HepG2 (cell line): ENCODE measurements around the gene ACOXL. TPM values are rescaled to one million over a fixed set of nuclear protein-coding genes. Genes with fewer than 3 reads are reported as not detected.

Experiments
- ATAC-seq: fragments of 200-7000 bp; cut with Tn5 transposase; 3 replicates; pipeline ENCODE4 v1.9.1; 2020; ENCODE audit warnings: mild to moderate bottlenecking, moderate library complexity
- BruUV-seq: library from RNA; stranded (reverse); fragments of 400-500 nt; replicated peaks from 2 replicates; lab custom pipeline; 2021; lab: Mats Ljungman, UMichigan
- CTCF ChIA-PET: fragments of 300-600 bp; formaldehyde crosslinking; extraction: SDS; loops from one replicate; lab custom pipeline; 2021; ENCODE audit warnings: low total read pairs, inconsistent platforms, low intra/inter-chr PET ratio; lab: Yijun Ruan, JAX
- POLR2A ChIA-PET: fragments of 350-600 bp; sonication (Branson Sonifier 250); formaldehyde crosslinking; loops from one replicate; lab custom pipeline; 2020; ENCODE audit warnings: antibody characterized with exemption, inconsistent platforms; lab: Yijun Ruan, JAX
- DNase-seq: peaks from one replicate; pipeline ENCODE4 v3.0.0-alpha.2; 2015; ENCODE audit warnings: low spot score
- FAIRE-seq: peaks from 3 replicates; lab custom pipeline; 2011; peaks lifted over from hg19 to GRCh38; lab: Jason Lieb, UNC
- H2AFZ ChIP-seq: one replicate; pipeline ENCODE4 v1.6.1; 2011; ENCODE audit warnings: low read length, inconsistent platforms
- H3K27ac ChIP-seq: fragments of 300-600 bp; 3 replicates; pipeline ENCODE4 v1.8.0; 2011; ENCODE audit warnings: mixed run types, mild to moderate bottlenecking, mixed read lengths, low read length, inconsistent platforms; ENCODE audit not compliant: insufficient read depth; ENCODE audit errors: extremely low read length
- H3K27me3 ChIP-seq, 2 experiments: fragments of 200-600 bp in 1 of 2; 2 replicates in 1 of 2; 3 replicates in 1 of 2; pipeline versions ENCODE4 v1.6.0 to v1.8.0; 2011; ENCODE audit warnings: low read length in 2 of 2, mild to moderate bottlenecking in 2 of 2, moderate library complexity in 2 of 2, inconsistent platforms in 1 of 2; ENCODE audit not compliant: insufficient read depth in 2 of 2, control insufficient read depth in 1 of 2
- H3K36me3 ChIP-seq, 2 experiments: fragments of 200-600 bp in 1 of 2; replicated peaks in 1 of 2; 2 replicates in 1 of 2; 3 replicates in 1 of 2; pipeline versions ENCODE4 v1.5.1 to v1.8.0; 2011; ENCODE audit warnings: low read length in 2 of 2, inconsistent platforms in 1 of 2; ENCODE audit not compliant: insufficient read depth in 2 of 2, control insufficient read depth in 1 of 2
- H3K4me1 ChIP-seq: 2 replicates; pipeline ENCODE4 v1.5.1; 2012; ENCODE audit warnings: low read length, inconsistent platforms; ENCODE audit not compliant: insufficient read depth
- H3K4me2 ChIP-seq: 2 replicates; pipeline ENCODE4 v1.6.0; 2011; ENCODE audit warnings: low read depth, low read length, inconsistent platforms
- H3K4me3 ChIP-seq, 3 experiments: fragments of 200-600 bp in 1 of 3; sonication (generic), shearing (Covaris generic) in 1 of 3; replicated peaks in 1 of 3; 2 replicates each; pipeline ENCODE4 v1.5.1; 2011 to 2016; ENCODE audit warnings: low read length in 3 of 3, inconsistent platforms in 2 of 3, low read depth in 2 of 3, mild to moderate bottlenecking in 2 of 3, control low read depth in 1 of 3, mixed read lengths in 1 of 3; ENCODE audit not compliant: insufficient read depth in 1 of 3
- H3K79me2 ChIP-seq: one replicate; pipeline ENCODE4 v1.6.1; 2011; ENCODE audit warnings: low read length, inconsistent platforms; ENCODE audit not compliant: insufficient read depth
- H3K9ac ChIP-seq: 2 replicates; pipeline ENCODE4 v1.6.0; 2011; ENCODE audit warnings: mild to moderate bottlenecking, low read depth, low read length, inconsistent platforms; ENCODE audit not compliant: insufficient read depth
- H3K9me3 ChIP-seq: 2 replicates; pipeline ENCODE4 v1.5.1; 2012; ENCODE audit warnings: mild to moderate bottlenecking, low read length
- H4K20me1 ChIP-seq: 2 replicates; pipeline ENCODE4 v1.6.0; 2011; ENCODE audit warnings: inconsistent platforms, mild to moderate bottlenecking, low read length, moderate library complexity; ENCODE audit not compliant: insufficient read depth
- ATF6 ChIP-seq: sonication (generic); formaldehyde crosslinking; conservative IDR thresholded peaks from 2 replicates; pipeline ENCODE4 v1.4.0; 2020; ENCODE audit warnings: missing genetic modification reagents
- FOSL1 ChIP-seq: sonication (generic); formaldehyde crosslinking; IDR thresholded peaks from 2 replicates; pipeline ENCODE4 v1.9.0; 2021; ENCODE audit warnings: missing genetic modification reagents, borderline replicate concordance
- FOXA1 ChIP-seq, 2 experiments: fragments of 450-650 bp in 1 of 2; sonication (generic) in 1 of 2; formaldehyde crosslinking in 1 of 2; IDR thresholded peaks; 2 replicates each; pipeline versions ENCODE4 v1.4.0 to v1.6.1; 2016 to 2020; ENCODE audit warnings: missing genetic modification reagents in 1 of 2
- FOXM1 ChIP-seq: sonication (generic); formaldehyde crosslinking; IDR thresholded peaks from 2 replicates; pipeline ENCODE4 v1.5.0; 2020; ENCODE audit warnings: missing genetic modification reagents
- HNF1B ChIP-seq: sonication (generic); formaldehyde crosslinking; IDR thresholded peaks from 2 replicates; pipeline ENCODE4 v1.5.1; 2020; ENCODE audit warnings: mild to moderate bottlenecking, moderate library complexity, missing genetic modification reagents
- HNRNPL ChIP-seq: fragments of 200-400 bp; formaldehyde crosslinking; IDR thresholded peaks from 2 replicates; pipeline ENCODE4 v1.6.1; 2017; ENCODE audit warnings: mild to moderate bottlenecking, low read depth, low read length
- MAFK ChIP-seq, 2 experiments: IDR thresholded peaks in 1 of 2; conservative IDR thresholded peaks in 1 of 2; 2 replicates each; pipeline ENCODE4 v1.6.1; 2011; ENCODE audit warnings: improper control_type of control experiment in 2 of 2, low read length in 2 of 2
- MED8 ChIP-seq: sonication (generic); formaldehyde crosslinking; IDR thresholded peaks from 2 replicates; pipeline ENCODE4 v1.8.1; 2023; ENCODE audit warnings: mild to moderate bottlenecking, missing genetic modification reagents; ENCODE audit not compliant: insufficient replicate concordance
- RBAK ChIP-seq: sonication (generic); formaldehyde crosslinking; IDR thresholded peaks from 2 replicates; pipeline ENCODE4 v1.5.1; 2020; ENCODE audit warnings: mild to moderate bottlenecking, missing genetic modification reagents
- RCOR2 ChIP-seq: IDR thresholded peaks from 2 replicates; pipeline ENCODE4 v1.6.1; 2016; ENCODE audit warnings: missing biosample characterization, missing genetic modification reagents
- RXRB ChIP-seq: IDR thresholded peaks from 2 replicates; pipeline ENCODE4 v1.6.1; 2016; ENCODE audit warnings: borderline replicate concordance, missing genetic modification reagents, missing compliant biosample characterization
- SALL1 ChIP-seq: sonication (generic); formaldehyde crosslinking; IDR thresholded peaks from 2 replicates; pipeline ENCODE4 v1.8.0; 2022; ENCODE audit warnings: mild to moderate bottlenecking, missing genetic modification reagents
- SKIL ChIP-seq: sonication (generic); formaldehyde crosslinking; IDR thresholded peaks from 2 replicates; pipeline ENCODE4 v1.8.0; 2022; ENCODE audit warnings: missing genetic modification reagents, mild to moderate bottlenecking, moderate library complexity, borderline replicate concordance
- SNAPC5 ChIP-seq: sonication (generic); formaldehyde crosslinking; IDR thresholded peaks from 2 replicates; pipeline ENCODE4 v1.8.1; 2023; ENCODE audit warnings: mild to moderate bottlenecking, missing genetic modification reagents, borderline replicate concordance
- TBP ChIP-seq: sonication (generic); formaldehyde crosslinking; IDR thresholded peaks from 2 replicates; pipeline ENCODE4 v1.5.0; 2020; ENCODE audit warnings: missing genetic modification reagents
- ZNF143 ChIP-seq: sonication (generic); formaldehyde crosslinking; IDR thresholded peaks from 2 replicates; pipeline ENCODE4 v1.4.0; 2020; ENCODE audit warnings: missing genetic modification reagents
- ZNF205 ChIP-seq: IDR thresholded peaks from 2 replicates; pipeline ENCODE4 v1.6.1; 2018; ENCODE audit warnings: missing biosample characterization, missing genetic modification reagents
- ZNF460 ChIP-seq: sonication (generic); formaldehyde crosslinking; IDR thresholded peaks from 2 replicates; pipeline ENCODE4 v1.5.1; 2020; ENCODE audit warnings: missing genetic modification reagents, mild to moderate bottlenecking, borderline replicate concordance
- ZNF530 ChIP-seq: sonication (generic); formaldehyde crosslinking; IDR thresholded peaks from 2 replicates; pipeline ENCODE4 v1.5.0; 2020; ENCODE audit warnings: low read depth, mild to moderate bottlenecking, missing genetic modification reagents
- WGBS: methylation state at CpG from one replicate; pipeline ENCODE4 v1.1.6; 2017; ENCODE audit warnings: low lambda C conversion rate; 5-methylcytosine and 5-hydroxymethylcytosine counted together
- in situ Hi-C: cut with HindIII; loops from 2 replicates; pipeline ENCODE4 v1.10.0; 2017; ENCODE audit warnings: low pct_unique_long_range_greater_than_20kb; ENCODE audit not compliant: extremely low pct_ligation_motif_present
- intact Hi-C: fragments of 100-400 bp; cut with micrococcal nuclease; formaldehyde crosslinking; loops from one replicate; pipeline ENCODE4 v1.10.0; 2022; ENCODE audit not compliant: unreplicated experiment
- polyA plus RNA-seq, 8 experiments: library from polyadenylated mRNA; depleted of rRNA in 3 of 8; stranded (reverse) in 7 of 8; unstranded in 1 of 8; fragments of >200 nt; fragmentation: Illumina TruSeq in 4 of 8; extraction: Trizol in 4 of 8; gene quantifications; 2 replicates each; pipeline versions ENCODE4 v1.2.1 to v1.2.3, GENCODE V29; 2011 to 2016; ENCODE audit warnings: low read depth in 4 of 8, missing spikeins in 1 of 8, mixed read lengths in 1 of 8; ENCODE audit not compliant: insufficient read depth in 1 of 8
- total RNA-seq, 5 experiments: library from RNA; depleted of rRNA; stranded (reverse); fragments of >200 nt; fragmentation: Illumina TruSeq; extraction: Trizol; gene quantifications; 2 replicates each; pipeline ENCODE4 v1.2.3, GENCODE V29; 2016; ENCODE audit warnings: low read depth in 1 of 5

ACOXL gene
- total and polyA plus RNA-seq, 2 of the 13 experiments (the other 11 are each of a cell fraction or from before 2014, with no cell fraction given) = not detected

- Histone ChIP-seq H4K20me1 (no peaks in the 10 kb centered on the region), H3K9me3 (no peaks in the 10 kb centered on the region), H3K4me2 (no peak overlapping the region), H3K4me3 (no peak overlapping the region), H3K9ac (no peak overlapping the region), H3K79me2 (no peaks in the 10 kb centered on the region), H2AFZ (no peak overlapping the region), H3K36me3 (no peaks in the 10 kb centered on the region), H3K27me3 (peaks cover 2 to 28% of the 10 kb centered on the region in 2 experiments; a peak in 2 of 5 replicates), H3K27ac (no peak overlapping the region), H3K4me1 (no peaks in the 10 kb centered on the region)
- DNase-seq (no peak), FAIRE-seq (no peak), ATAC-seq (no peak)
- TF ChIP-seq ZNF143 (CRISPR knock-in tag) (no peak), HNF1B (CRISPR knock-in tag) (no peak), RCOR2 (CRISPR knock-in tag) (no peak), FOXA1 (IDR thresholded peaks at IDR 0.05) (no peak), FOXA1 (CRISPR knock-in tag; IDR thresholded peaks at IDR 0.05) (no peak), SALL1 (CRISPR knock-in tag) (no peak), RBAK (CRISPR knock-in tag) (no peak), HNRNPL (no peak), ATF6 (CRISPR knock-in tag) (no peak), TBP (CRISPR knock-in tag) (no peak), FOSL1 (no peak), ZNF530 (CRISPR knock-in tag) (no peak), MED8 (no peak), FOXM1 (CRISPR knock-in tag) (no peak), ZNF460 (CRISPR knock-in tag) (no peak), SNAPC5 (no peak), MAFK (conservative IDR thresholded peaks at IDR 0.05 in 1 of 2, IDR thresholded peaks at IDR 0.05 in 1 of 2; ENCODE audit: low read length in 2 of 2) (no peak), ZNF205 (CRISPR knock-in tag) (no peak), SKIL (CRISPR knock-in tag) (no peak), RXRB (CRISPR knock-in tag) (no peak)
- intact Hi-C loops = no loop called here
- BruUV-seq = no TSS peak
- in situ Hi-C loops = loop anchor here (25.0 kb wide), 1 partner anchor 871 kb away; no protein-coding TSS in a partner anchor
- CTCF ChIA-PET = no interaction called here
- POLR2A ChIA-PET = no interaction called here
- 1% methylated on average over 1 of the region's 1 CpG for WGBS
Measured at GRCh38 chr2:110815938-110816337, 83.6 kb downstream of the ACOXL start.
